Upper lobe of left lung (tissue), 4 donors: ENCODE measurements around the gene TUFM.

Experiments used
- CTCF ChIP-seq, 6 experiments: fragments of 450-650 bp in 4 of 6; fragments of 200-600 bp in 2 of 6; sonication (generic) in 2 of 6; IDR thresholded peaks; one replicate each; pipeline ENCODE4 v1.5.1; 2016 to 2019; ENCODE audit warnings: antibody characterized with exemption in 6 of 6
- POLR2A ChIP-seq, 4 donors: fragments of 450-650 bp; IDR thresholded peaks; one replicate each; pipeline ENCODE4 v1.5.1; 2016 to 2017; ENCODE audit warnings: antibody characterized with exemption in 4 of 4, mild to moderate bottlenecking in 2 of 4
- POLR2AphosphoS5 ChIP-seq, 2 donors: sonication (generic); formaldehyde crosslinking; IDR thresholded peaks; one replicate each; pipeline ENCODE4 v1.5.1; 2017; ENCODE audit warnings: antibody characterized with exemption in 2 of 2

- TF ChIP-seq POLR2AphosphoS5 (IDR thresholded peaks at IDR 0.05), result no peak
- no peak for TF ChIP-seq CTCF (IDR thresholded peaks at IDR 0.05)
- no peak for TF ChIP-seq POLR2A (IDR thresholded peaks at IDR 0.05)
Observed at GRCh38 chr16:28842696-28843095, 3.5 kb downstream of the TUFM start.
